ENCODE data around the gene FAM219A.
"Not testable (repeated sequence)": the region's sequence is repeated elsewhere in the genome, so short reads cannot be mapped to it uniquely, and the experiment has no call there.

FAM219A gene

DNA sequence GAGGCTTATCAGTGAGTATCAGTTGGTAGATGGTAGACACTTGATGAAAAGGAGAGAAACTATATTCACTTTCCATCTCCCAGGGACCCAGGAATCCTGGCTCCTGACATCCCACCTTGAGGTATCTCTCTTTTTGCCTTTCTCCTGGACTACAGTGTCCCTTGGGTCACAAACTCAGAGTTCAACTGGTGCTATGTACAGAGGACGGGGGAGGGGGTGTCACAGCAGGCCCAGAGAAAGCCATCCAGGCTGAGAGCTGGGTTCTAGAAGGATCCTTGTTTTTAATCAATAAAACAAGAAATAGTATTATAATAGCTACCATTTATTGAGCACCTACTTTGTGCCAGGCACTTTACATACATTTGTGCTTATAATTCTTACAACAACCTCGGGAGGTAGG is 92.0 kb downstream of the FAM219A start:
- no peak for DNase-seq (ENCODE audit: low read depth)
- H3K4me3 ChIP-seq (ENCODE audit: low read depth, low read length): no peak overlapping the region
- no peak for TF ChIP-seq POLR2A (IDR thresholded peaks at IDR 0.05; ENCODE audit: extremely low read depth, insufficient read length)
- TF ChIP-seq MAX (IDR thresholded peaks at IDR 0.05; ENCODE audit: low read depth, low read length): no peak
- TF ChIP-seq, protein P1, sequence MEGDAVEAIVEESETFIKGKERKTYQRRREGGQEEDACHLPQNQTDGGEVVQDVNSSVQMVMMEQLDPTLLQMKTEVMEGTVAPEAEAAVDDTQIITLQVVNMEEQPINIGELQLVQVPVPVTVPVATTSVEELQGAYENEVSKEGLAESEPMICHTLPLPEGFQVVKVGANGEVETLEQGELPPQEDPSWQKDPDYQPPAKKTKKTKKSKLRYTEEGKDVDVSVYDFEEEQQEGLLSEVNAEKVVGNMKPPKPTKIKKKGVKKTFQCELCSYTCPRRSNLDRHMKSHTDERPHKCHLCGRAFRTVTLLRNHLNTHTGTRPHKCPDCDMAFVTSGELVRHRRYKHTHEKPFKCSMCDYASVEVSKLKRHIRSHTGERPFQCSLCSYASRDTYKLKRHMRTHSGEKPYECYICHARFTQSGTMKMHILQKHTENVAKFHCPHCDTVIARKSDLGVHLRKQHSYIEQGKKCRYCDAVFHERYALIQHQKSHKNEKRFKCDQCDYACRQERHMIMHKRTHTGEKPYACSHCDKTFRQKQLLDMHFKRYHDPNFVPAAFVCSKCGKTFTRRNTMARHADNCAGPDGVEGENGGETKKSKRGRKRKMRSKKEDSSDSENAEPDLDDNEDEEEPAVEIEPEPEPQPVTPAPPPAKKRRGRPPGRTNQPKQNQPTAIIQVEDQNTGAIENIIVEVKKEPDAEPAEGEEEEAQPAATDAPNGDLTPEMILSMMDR (IDR thresholded peaks at IDR 0.05; ENCODE audit: low read depth, low read length): no peak
- TF ChIP-seq MYC (IDR thresholded peaks at IDR 0.05; ENCODE audit: low read depth, low read length): no peak

DNA sequence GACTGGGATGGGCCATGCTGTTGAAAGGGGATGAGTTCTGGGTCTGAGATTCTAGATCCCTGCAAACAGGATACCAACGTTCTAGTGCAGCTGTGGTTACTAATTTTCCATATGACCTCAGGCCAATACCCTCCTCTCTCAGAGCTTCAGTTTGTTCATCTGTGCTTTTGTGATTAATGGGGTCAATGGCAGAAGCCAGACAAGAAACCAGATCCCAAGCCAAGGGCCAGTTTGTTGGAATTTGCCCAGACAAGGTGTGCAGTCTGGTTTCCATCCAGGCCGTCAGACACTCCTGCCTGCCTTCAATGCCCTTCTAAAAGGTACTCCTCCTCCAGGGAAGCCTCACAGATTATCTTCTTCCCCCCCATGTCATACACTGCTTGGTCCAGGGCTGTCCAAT is 93.1 kb downstream of the FAM219A start:
- H3K4me3 ChIP-seq (ENCODE audit: low read depth, low read length): no peak overlapping the region
- DNase-seq (ENCODE audit: low read depth): no peak
- TF ChIP-seq POLR2A (IDR thresholded peaks at IDR 0.05; ENCODE audit: extremely low read depth, insufficient read length) (no peak), MAX (IDR thresholded peaks at IDR 0.05; ENCODE audit: low read depth, low read length) (no peak), MYC (IDR thresholded peaks at IDR 0.05; ENCODE audit: low read depth, low read length) (no peak)
- TF ChIP-seq, protein P1 (IDR thresholded peaks at IDR 0.05; ENCODE audit: low read depth, low read length): no peak

DNA sequence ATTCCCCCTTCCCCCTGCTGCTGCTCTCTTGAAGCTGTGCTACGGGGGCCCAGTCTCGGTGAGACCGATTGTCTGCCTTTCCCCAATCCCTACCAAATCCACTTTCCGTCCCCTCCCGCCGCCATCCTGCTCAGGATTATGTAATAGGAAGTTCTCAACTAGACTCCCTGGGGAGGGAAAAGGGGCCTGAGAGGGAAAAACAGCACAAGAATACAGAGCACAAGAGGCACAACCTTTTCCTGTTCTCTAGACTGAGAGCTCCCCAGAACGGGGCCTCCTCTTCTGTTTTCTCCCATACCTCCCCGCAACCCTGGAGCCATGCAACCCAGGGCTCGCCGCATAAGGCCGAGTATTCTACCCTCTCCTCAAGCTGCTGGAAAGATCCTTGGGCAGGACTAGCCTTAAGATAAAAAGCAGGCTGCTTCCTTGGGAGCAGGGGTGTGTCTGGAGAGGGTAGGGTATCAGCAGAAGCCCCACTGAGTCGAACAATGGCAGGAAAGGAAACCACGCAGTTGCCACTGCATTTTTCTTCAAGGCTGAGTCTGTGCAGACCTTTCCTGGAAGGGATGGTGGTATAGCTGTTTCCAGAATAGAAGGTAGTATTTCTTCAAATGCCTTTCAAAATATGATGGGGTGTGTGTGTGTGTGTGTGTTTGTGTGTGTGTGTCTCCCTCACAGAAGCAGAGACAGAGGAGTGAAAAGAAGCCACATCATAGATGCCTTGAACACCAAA is 94.6 kb downstream of the FAM219A start:
- DNase-seq (ENCODE audit: low read depth): no peak
- TF ChIP-seq MYC (IDR thresholded peaks at IDR 0.05; ENCODE audit: low read depth, low read length) (no peak), MAX (IDR thresholded peaks at IDR 0.05; ENCODE audit: low read depth, low read length) (no peak), POLR2A (IDR thresholded peaks at IDR 0.05; ENCODE audit: extremely low read depth, insufficient read length) (no peak)
- TF ChIP-seq, protein P1 (IDR thresholded peaks at IDR 0.05; ENCODE audit: low read depth, low read length): no peak
- no peak overlapping the region for H3K4me3 ChIP-seq (ENCODE audit: low read depth, low read length)

DNA sequence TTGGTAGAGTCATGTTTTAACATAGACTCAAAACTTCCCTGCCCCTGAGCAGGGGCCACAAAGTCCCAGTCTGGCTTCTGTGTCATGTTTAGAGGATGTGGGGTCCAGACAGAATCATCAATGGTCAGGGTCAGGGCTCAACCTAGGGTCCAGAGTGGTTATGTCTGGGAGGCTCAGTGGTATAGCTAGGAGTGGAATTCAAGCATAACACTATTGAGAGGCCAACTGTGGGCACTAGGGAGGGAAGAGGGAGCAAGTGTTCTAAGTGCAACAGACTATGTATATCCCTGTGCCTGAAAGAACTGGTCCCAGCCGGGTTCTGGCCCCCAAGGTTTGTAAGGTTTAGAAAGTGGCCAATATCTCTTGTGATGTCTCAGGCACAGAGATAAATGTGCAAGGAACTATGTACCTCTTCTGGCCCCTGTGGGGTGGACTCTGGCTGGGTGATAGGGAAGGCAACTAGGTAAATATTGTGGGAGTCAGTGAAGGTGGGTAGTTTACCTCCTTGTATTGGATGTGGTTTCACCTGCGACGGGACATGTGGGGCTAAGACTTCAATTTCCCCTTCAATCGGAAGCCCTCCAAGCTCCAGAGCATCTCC is 95.7 kb downstream of the FAM219A start:
- TF ChIP-seq, protein P1 (IDR thresholded peaks at IDR 0.05; ENCODE audit: low read depth, low read length): no peak
- TF ChIP-seq POLR2A (IDR thresholded peaks at IDR 0.05; ENCODE audit: extremely low read depth, insufficient read length): no peak
- TF ChIP-seq MAX (IDR thresholded peaks at IDR 0.05; ENCODE audit: low read depth, low read length): no peak
- no peak for TF ChIP-seq MYC (IDR thresholded peaks at IDR 0.05; ENCODE audit: low read depth, low read length)
- no peak for DNase-seq (ENCODE audit: low read depth)
- H3K4me3 ChIP-seq (ENCODE audit: low read depth, low read length): no peak overlapping the region

DNA sequence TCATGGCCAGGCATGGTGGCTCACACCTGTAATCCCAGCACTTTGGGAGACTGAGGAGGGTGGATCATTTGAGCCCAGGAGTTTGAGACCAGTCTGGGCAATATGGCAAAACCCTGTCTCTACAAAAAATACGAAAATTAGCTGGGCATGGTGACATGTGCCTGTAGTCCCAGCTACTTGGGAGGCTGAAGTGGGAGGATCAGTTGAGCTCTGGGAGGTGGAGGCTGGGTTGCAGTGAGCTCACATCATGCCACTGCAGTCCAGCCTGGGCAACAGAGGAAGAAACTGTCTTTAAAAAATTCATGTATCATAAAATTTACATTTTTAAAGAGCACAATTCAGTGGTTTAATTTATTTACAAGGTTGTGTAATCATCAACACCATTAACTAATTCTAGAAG is 105.4 kb downstream of the FAM219A start:
- not testable (repeated sequence) for H3K4me3 ChIP-seq (ENCODE audit: low read depth, low read length); DNase-seq (ENCODE audit: low read depth)

GRCh38 chr9:34352122-34352652 is 106.2 kb downstream of the FAM219A start:
- H3K4me3 ChIP-seq (ENCODE audit: low read depth, low read length); DNase-seq (ENCODE audit: low read depth): not testable (repeated sequence)
